Ishikawa (cell line): Measurements from ENCODE around the gene IER5L.

Source experiments
- CEBPB ChIP-seq: IDR thresholded peaks from 2 replicates; pipeline ENCODE4 v1.6.1; 2012
- CREB1 ChIP-seq: IDR thresholded peaks from 2 replicates; pipeline ENCODE4 v1.6.1; 2012; ENCODE audit warnings: low read depth
- EGR1 ChIP-seq: IDR thresholded peaks from 2 replicates; pipeline ENCODE4 v1.6.1; 2012
- EP300 ChIP-seq: IDR thresholded peaks from 2 replicates; pipeline ENCODE4 v1.6.1; 2012; ENCODE audit warnings: borderline replicate concordance
- FOXM1 ChIP-seq: IDR thresholded peaks from 2 replicates; pipeline ENCODE4 v1.6.1; 2012; ENCODE audit warnings: low read depth, borderline replicate concordance
- NFIC ChIP-seq: IDR thresholded peaks from 2 replicates; pipeline ENCODE4 v1.6.1; 2012
- RAD21 ChIP-seq: IDR thresholded peaks from 2 replicates; pipeline ENCODE4 v1.6.1; 2012; ENCODE audit warnings: low read depth
- REST ChIP-seq: IDR thresholded peaks from 2 replicates; pipeline ENCODE4 v1.6.1; 2012; ENCODE audit warnings: low read depth, mild to moderate bottlenecking
- TAF1 ChIP-seq: IDR thresholded peaks from 2 replicates; pipeline ENCODE4 v1.6.1; 2012; ENCODE audit warnings: low read depth, mild to moderate bottlenecking
- TCF12 ChIP-seq: IDR thresholded peaks from 2 replicates; pipeline ENCODE4 v1.6.1; 2012; ENCODE audit warnings: low read depth
- TEAD4 ChIP-seq: IDR thresholded peaks from 2 replicates; pipeline ENCODE4 v1.6.1; 2012
- YY1 ChIP-seq: IDR thresholded peaks from 2 replicates; pipeline ENCODE4 v1.6.1; 2012; ENCODE audit warnings: low read depth
- ZBTB7A ChIP-seq: IDR thresholded peaks from 2 replicates; pipeline ENCODE4 v1.6.1; 2012; ENCODE audit warnings: low read depth
- TF ChIP-seq, protein P1 (sequence below): IDR thresholded peaks from 2 replicates; pipeline ENCODE4 v1.6.1; 2012
- TF ChIP-seq, protein P2 (sequence below): IDR thresholded peaks from 2 replicates; pipeline ENCODE4 v1.6.1; 2012

IER5L gene

DNA sequence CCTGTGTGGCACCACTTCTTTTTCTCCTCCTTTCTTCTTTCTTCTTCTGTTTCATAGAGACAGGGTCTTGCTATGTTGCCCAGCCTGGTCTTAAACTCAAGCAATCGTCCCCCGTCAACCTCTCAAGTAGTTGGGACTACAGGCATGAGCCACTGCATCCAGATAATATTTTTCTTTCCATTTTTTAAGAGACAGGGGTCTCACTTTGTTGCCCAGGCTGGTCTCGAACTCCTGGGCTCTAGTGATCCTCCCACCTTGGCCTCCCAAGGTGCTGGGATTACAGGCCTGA, 47.4 kb upstream of the IER5L start:
- TF ChIP-seq TAF1 (no peak), CREB1 (no peak), ZBTB7A (no peak)

- TF ChIP-seq CREB1 (no peak), YY1 (no peak), TCF12 (no peak), REST (no peak), NFIC (no peak), TAF1 (no peak), TEAD4 (no peak), CEBPB (no peak), EP300 (no peak), FOXM1 (no peak), RAD21 (no peak), EGR1 (no peak), ZBTB7A (no peak)
- TF ChIP-seq, protein P1, sequence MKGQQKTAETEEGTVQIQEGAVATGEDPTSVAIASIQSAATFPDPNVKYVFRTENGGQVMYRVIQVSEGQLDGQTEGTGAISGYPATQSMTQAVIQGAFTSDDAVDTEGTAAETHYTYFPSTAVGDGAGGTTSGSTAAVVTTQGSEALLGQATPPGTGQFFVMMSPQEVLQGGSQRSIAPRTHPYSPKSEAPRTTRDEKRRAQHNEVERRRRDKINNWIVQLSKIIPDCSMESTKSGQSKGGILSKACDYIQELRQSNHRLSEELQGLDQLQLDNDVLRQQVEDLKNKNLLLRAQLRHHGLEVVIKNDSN = no peak
- TF ChIP-seq, protein P2, sequence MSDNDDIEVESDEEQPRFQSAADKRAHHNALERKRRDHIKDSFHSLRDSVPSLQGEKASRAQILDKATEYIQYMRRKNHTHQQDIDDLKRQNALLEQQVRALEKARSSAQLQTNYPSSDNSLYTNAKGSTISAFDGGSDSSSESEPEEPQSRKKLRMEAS = no peak
Observed at GRCh38 chr9:129224618-129225489, 46.8 kb upstream of the IER5L start.

DNA sequence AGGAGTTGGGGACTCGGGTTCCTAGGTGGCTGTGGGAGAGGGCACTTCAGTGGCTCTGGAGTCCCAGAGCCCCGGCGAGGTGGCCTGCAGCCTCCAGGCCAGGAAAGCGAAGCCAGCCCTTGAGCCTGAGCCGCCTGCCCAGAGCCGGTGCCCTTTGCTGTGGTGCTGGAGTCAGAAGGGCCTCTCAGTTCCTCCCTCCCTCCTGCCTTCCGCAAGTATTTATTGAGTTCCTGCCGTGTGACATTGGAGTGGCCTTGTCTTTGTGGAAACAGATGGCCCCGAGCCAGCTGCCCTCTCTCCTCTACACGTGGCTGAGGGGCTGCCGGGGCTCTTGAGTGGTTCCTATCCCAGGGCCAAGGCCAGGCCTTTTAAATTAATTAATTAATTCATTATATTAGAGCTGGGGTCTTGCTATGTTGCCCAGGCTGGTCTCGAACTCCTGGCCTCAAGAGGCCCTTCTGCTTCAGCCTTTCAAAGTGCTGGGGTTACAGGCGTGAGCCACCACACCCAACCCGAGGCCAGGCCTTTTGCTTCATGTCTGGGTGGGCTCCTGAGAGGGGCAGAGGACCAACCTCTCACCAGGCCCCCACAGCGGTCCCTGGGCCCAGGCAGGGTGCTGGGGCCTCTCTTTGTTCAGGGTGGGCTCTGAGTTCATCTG, 45.6 kb upstream of the IER5L start:
- TF ChIP-seq TAF1 = no peak
- no peak for TF ChIP-seq CEBPB
- TF ChIP-seq ZBTB7A = no peak
- TF ChIP-seq CREB1 = no peak
- TF ChIP-seq EGR1 = no peak

GRCh38 chr9:129222819-129223218, 44.8 kb upstream of the IER5L start:
- TF ChIP-seq YY1 (no peak), ZBTB7A (no peak), CEBPB (no peak), TCF12 (no peak), REST (no peak), TAF1 (no peak), EGR1 (no peak), CREB1 (no peak), TEAD4 (no peak), EP300 (no peak)
- TF ChIP-seq, protein P2 = no peak

DNA sequence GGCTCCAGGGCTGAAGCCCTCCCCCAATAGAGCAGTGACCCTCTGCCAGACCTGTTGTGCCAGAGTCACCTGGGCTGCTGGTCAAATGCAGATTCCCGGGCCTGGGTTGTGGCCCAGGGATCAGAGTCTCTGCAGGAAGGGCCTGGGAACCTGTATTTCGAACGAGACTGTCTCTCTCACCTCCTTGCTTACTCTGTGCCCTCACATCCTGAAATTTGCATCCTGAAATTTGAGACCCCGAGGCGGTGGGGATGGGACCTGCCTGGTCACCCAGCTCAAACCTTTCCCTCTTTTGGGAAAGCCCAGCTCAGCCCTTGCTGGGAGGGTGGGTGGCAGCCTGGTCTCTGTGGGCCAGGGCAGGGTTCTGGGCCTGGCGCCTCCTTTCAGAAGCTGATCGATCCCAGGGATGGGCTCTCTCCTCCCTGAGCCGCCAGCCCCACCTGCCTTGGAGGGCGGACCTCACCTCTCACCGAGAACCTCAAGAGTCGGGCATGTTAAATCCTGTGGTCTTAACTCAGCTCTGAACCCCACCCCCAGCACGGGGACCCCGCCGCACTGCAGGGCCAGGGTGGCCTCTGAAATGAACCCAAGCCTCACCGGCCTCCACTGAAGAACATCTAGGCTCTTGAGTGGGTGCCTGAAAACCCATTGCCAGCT, 44.0 kb upstream of the IER5L start:
- TF ChIP-seq FOXM1 = no peak
- no peak for TF ChIP-seq CEBPB
- TF ChIP-seq, protein P1 = no peak
- TF ChIP-seq YY1 = no peak
- no peak for TF ChIP-seq RAD21
- TF ChIP-seq TAF1 = no peak
- no peak for TF ChIP-seq REST
- no peak for TF ChIP-seq CREB1
- TF ChIP-seq NFIC = no peak
- no peak for TF ChIP-seq EP300
- TF ChIP-seq TEAD4 = no peak
- TF ChIP-seq, protein P2 = no peak
